Measurements from ENCODE around the gene SYNJ2.

The SYNJ2 gene

DNA sequence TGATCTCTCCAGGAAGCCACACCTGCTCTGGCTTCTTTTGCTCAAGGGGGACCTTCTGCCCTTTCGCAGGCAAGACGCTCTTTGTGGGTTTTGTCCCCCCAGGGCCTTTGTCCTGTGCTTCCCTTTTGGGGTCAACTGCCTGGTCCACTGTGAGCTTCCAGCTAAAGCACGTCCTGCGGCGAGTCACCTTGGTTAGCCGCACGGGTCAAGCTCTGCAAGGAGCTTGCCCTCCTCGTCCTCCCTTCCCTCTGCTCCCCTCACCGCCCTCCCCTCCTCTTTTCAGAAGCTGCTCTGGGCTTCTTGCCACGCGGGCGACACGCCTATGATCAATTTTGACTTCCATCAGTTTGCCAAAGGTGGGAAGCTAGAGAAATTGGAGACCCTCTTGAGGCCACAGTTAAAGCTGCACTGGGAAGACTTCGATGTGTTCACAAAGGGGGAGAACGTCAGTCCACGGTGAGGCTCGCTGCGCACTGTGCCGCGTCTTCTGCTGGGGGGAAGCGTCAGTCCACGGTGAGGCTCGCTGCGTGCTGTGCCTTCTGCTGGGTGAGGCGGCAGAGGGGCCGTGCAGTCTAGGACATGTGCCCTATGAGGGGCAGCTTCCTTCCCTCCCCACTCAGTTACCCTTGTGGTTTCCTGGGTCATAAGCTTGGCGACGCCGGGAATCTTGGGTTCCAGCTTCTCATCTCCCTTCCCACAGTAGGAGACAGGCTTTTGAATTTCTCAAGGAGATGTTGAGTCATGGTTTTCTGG lies 80.2 kb downstream of the SYNJ2 start:
- Mint-ChIP-seq H3K9me3 (no peaks in the 10 kb centered on the region), H3K27me3 (no peaks in the 10 kb centered on the region), H3K27ac (peak overlapping the region in 1 of 2 donors; percentile 87), H3K36me3 (ENCODE audit: insufficient read depth) (peaks cover 5% of the 10 kb centered on the region), H3K4me3 (no peak overlapping the region), H3K4me1 (ENCODE audit: low read depth in 2 of 2) (peaks cover 0 to 8% of the 10 kb centered on the region in 2 donors)
- DNase-seq (no peak), ATAC-seq (replicated peaks) (no peak)

DNA sequence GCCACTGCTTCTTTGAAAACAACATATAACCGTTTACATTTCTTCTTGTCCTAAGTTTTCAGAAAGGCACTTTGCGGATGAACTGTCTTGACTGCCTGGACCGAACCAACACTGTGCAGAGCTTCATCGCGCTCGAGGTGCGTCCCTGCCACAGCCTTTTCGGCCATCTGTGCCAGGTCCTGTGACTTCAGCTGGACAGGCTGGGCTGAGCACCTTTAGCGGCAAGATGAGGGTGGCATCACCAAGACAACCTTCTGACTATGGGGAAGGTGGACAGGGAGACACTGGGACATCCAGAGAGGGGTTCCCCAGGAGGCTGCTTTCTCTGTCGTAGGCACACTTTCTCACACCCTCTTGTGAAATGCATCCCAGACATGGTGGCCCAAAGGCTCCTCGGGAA lies 82.1 kb downstream of the SYNJ2 start:
- H3K27ac Mint-ChIP-seq = no peak overlapping the region
- H3K9me3 Mint-ChIP-seq = no peaks in the 10 kb centered on the region
- no peak overlapping the region for H3K4me3 Mint-ChIP-seq
- peaks cover 0 to 5% of the 10 kb centered on the region in 2 donors for H3K4me1 Mint-ChIP-seq (ENCODE audit: low read depth in 2 of 2)
- peaks cover 5% of the 10 kb centered on the region for H3K36me3 Mint-ChIP-seq (ENCODE audit: insufficient read depth)
- no peaks in the 10 kb centered on the region for H3K27me3 Mint-ChIP-seq
- ATAC-seq (replicated peaks) (no peak), DNase-seq (no peak)

DNA sequence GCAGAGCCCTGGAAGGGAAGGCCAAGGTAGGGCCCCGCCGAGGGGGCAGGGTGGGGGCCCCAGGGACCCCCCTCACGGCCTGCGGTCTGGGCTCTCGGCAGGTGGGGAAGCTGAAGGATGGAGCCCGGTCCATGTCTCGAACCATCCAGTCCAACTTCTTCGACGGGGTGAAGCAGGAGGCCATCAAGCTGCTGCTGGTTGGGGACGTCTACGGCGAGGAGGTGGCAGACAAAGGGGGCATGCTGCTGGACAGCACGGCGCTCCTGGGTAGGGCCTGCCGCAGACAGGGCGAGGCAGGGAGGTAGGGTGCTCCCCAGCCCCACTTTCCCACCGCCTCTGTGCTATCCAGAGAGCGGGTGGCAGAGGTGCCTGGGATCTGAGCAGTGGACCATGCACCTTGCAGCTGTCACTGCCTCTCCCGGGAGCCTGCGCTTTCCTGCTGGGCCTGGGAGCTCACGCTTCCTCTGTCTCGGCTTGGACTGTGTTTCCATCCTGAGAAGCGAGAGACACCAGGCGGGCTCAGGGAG lies 83.1 kb downstream of the SYNJ2 start:
- H3K4me3 Mint-ChIP-seq = no peak overlapping the region
- no peaks in the 10 kb centered on the region for H3K9me3 Mint-ChIP-seq
- H3K27ac Mint-ChIP-seq = no peak overlapping the region
- H3K4me1 Mint-ChIP-seq (ENCODE audit: low read depth in 2 of 2) = peaks cover 0 to 10% of the 10 kb centered on the region in 2 donors
- no peaks in the 10 kb centered on the region for H3K27me3 Mint-ChIP-seq
- peaks cover 5% of the 10 kb centered on the region for H3K36me3 Mint-ChIP-seq (ENCODE audit: insufficient read depth)
- no peak for ATAC-seq (replicated peaks)
- DNase-seq = no peak

DNA sequence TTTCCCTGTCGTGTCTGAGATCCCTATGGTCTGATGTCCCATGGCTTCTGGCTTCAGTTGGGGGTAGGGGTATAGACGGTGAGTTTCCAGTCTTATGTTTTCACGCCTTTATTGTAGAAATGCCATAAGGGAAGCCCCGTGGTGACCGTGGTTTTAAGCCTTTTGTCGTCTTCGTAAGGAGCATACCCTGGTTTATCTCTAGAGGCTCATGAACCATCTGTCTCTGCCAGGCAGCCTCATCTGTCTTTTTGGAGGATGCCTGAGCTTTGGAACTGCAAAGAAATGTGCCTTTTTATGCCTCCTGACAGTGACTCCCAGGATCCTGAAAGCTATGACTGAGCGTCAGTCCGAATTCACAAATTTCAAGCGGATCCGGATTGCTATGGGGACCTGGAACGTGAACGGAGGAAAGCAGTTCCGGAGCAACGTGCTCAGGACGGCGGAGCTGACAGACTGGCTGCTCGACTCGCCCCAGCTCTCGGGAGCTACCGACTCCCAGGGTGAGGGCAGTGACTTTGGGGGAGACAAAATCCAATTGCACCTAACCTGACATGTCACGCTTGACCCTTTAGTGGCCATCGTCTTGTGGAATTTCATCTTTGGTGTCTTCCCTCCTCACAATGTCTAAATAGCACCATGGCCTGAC lies 84.6 kb downstream of the SYNJ2 start:
- ATAC-seq (replicated peaks) = no peak
- H3K36me3 Mint-ChIP-seq (ENCODE audit: insufficient read depth) = peaks cover 1% of the 10 kb centered on the region

DNA sequence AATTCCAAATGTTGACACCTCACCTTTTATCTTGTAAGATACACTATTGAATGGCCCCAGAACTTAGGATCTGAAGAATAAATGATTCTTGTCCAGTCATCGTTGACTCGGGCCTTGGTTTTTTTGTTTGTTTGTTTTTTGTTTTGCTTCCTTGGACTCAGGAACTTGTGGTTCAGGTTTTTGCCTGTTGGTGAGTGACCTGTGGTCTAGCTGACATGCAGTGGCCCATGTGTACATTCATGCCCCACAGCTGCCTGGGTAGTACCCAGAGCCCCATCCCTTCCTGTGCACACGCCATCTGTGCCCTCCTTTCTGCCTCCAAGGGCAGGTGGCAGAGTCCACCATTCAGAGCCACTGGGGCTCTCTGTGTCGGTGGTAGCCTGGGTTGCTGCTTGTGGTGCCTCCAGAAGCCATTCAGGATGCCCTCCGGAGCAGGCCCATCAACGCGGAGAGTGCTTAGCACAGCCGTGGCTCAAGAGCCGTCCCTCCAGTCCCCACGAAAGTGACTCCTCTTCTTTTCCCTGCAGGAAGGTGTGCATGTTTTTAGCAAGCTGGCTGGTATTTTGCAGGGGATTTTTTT lies 85.9 kb downstream of the SYNJ2 start:
- no peak for DNase-seq
- peaks cover 4 to 15% of the 10 kb centered on the region in 2 donors for H3K4me1 Mint-ChIP-seq (ENCODE audit: low read depth in 2 of 2)
- ATAC-seq (replicated peaks) = no peak
- no peaks in the 10 kb centered on the region for H3K27me3 Mint-ChIP-seq
- no peak overlapping the region for H3K4me3 Mint-ChIP-seq
- H3K36me3 Mint-ChIP-seq (ENCODE audit: insufficient read depth) = peaks cover 3% of the 10 kb centered on the region
- peak overlapping the region in 1 of 2 donors; percentile 70 for H3K27ac Mint-ChIP-seq
- no peaks in the 10 kb centered on the region for H3K9me3 Mint-ChIP-seq

More for the DNA sequence above, 84.6 kb downstream of the SYNJ2 start:
- H3K27me3 Mint-ChIP-seq = no peaks in the 10 kb centered on the region
- H3K4me3 Mint-ChIP-seq = no peak overlapping the region
- H3K27ac Mint-ChIP-seq = no peak overlapping the region
- no peak for DNase-seq
- H3K9me3 Mint-ChIP-seq = no peaks in the 10 kb centered on the region
- H3K4me1 Mint-ChIP-seq (ENCODE audit: low read depth in 2 of 2) = peaks cover 0 to 10% of the 10 kb centered on the region in 2 donors

DNA sequence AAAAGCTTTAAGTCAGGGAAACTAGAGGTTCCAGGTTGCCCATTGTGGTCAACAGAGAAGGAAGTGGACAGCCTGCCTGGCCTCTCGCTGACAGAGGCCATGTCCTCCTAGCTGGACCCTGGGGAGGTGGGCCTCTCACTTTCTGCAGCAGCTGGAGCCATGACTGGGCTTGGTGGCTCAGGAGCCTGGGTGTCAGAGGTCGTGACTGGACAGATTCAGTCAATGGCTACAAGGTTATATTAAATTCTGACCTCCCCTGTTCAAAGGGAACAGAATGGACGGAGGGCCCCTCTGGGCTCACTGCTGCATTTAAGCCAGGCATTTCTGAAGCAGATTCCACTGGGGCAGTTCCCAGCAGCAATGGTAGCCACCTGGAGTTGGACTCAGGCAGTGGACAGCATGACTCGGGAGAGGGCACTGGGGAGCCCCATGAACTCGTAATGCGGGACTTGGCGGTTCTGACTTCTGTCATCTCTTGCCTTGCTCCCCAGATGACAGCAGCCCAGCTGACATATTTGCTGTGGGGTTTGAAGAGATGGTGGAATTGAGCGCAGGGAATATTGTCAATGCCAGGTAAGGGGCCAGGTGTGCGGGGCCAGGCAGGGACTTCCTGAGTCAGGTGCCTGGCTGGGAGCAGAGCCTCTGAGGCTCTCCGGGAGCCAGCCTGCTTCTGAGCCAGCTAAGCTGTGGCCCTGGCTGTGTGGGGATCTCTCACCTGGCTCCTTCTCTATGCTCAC lies 86.7 kb downstream of the SYNJ2 start:
- Mint-ChIP-seq H3K27me3 (no peaks in the 10 kb centered on the region), H3K9me3 (no peaks in the 10 kb centered on the region), H3K36me3 (ENCODE audit: insufficient read depth) (peaks cover 3% of the 10 kb centered on the region), H3K4me1 (ENCODE audit: low read depth in 2 of 2) (peaks cover 4 to 15% of the 10 kb centered on the region in 2 donors), H3K4me3 (no peak overlapping the region), H3K27ac (peak overlapping the region; percentile 64 to 70)
- no peak for ATAC-seq (replicated peaks)
- no peak for DNase-seq

DNA sequence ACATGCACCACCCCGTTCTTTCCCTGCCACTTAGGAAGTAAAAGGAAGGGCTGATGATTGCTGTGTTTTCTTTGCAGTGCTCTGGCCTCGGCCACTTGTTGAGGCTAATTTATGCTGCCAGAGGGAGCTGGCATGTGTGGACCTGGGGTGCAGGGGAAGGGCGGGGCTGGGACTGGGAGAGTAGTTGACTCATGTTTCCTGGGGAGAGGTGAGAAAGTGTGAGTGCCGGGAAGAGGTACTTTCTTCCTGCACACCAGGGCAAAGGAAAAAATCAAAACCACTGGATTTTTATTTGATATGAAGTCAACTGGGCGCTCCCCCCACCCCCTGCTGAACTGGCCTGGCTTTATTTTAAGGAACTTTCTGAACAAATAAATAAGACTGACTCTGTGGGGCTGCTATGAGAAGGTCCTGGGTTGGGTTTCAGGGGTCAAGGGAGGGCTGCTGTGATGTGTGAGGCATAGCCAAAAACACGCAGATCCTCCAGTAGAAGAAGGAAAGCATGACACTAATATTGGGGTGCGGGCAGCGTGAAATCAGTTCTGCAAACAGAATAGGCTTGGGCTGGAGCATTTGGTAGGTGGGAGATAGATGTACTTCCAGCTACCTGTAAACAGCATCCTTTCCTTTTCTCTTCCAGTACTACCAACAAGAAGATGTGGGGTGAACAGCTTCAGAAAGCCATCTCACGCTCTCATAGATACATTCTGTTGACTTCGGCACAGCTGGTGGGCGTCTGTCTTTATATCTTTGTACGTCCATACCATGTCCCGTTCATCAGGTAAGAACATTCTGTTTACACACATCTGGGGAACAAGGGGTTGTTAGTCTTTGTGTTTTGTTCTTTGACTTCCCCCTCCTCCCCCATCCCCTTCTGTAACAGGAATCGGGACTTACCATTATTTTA lies 87.5 kb downstream of the SYNJ2 start:
- no peaks in the 10 kb centered on the region for H3K27me3 Mint-ChIP-seq

DNA sequence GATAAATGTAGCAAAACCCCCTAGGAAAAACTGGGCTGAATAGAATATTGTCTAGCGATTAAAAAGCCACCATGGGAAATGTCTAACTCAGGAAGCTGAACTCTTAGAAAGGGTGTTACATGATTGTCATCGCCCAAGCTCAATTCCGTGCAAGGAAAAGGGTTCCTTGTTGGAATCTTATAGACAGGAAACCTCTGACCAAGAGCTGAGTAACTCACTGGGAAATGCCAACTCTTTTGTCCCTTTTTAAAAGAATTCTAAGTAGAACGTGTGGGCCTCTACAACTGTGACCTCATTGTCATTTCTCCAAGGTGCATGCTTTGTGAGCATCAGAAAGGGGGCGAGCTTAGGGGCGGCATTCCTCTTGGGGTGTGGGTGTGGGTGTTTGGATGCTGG lies 88.1 kb downstream of the SYNJ2 start:
- Mint-ChIP-seq H3K4me3 (no peak overlapping the region), H3K9me3 (no peaks in the 10 kb centered on the region), H3K27me3 (no peaks in the 10 kb centered on the region), H3K4me1 (ENCODE audit: low read depth in 2 of 2) (peaks cover 4 to 15% of the 10 kb centered on the region in 2 donors), H3K27ac (no peak overlapping the region), H3K36me3 (ENCODE audit: insufficient read depth) (peaks cover 3% of the 10 kb centered on the region)
- DNase-seq = no peak
- ATAC-seq (replicated peaks) = no peak

More for the DNA sequence above, 87.5 kb downstream of the SYNJ2 start:
- Mint-ChIP-seq H3K4me1 (ENCODE audit: low read depth in 2 of 2) (peaks cover 4 to 15% of the 10 kb centered on the region in 2 donors), H3K9me3 (no peaks in the 10 kb centered on the region), H3K36me3 (ENCODE audit: insufficient read depth) (peaks cover 3% of the 10 kb centered on the region), H3K4me3 (no peak overlapping the region), H3K27ac (peak overlapping the region; percentile 64 to 70)
- no peak for ATAC-seq (replicated peaks)
- DNase-seq = no peak

DNA sequence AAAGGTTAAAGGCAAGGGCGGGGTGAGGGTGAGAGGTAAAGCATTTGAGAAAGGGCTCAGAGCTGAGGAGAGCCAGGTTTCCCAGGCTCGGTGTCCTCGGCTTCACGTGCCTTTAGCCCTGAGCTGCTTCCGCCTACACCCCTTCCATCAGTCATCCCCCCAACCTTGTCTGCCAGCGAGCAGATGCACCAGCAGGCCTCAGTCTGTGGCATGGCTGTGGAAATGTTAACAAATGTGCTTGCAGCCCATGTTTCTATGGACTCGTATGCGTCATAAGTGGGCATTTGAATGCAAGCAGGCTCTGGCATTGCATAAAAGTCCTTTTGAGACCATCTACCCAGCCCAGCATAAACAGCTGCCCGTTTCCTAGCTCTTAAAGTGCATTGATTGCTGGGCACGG lies 88.8 kb downstream of the SYNJ2 start:
- no peak overlapping the region for H3K27ac Mint-ChIP-seq

DNA sequence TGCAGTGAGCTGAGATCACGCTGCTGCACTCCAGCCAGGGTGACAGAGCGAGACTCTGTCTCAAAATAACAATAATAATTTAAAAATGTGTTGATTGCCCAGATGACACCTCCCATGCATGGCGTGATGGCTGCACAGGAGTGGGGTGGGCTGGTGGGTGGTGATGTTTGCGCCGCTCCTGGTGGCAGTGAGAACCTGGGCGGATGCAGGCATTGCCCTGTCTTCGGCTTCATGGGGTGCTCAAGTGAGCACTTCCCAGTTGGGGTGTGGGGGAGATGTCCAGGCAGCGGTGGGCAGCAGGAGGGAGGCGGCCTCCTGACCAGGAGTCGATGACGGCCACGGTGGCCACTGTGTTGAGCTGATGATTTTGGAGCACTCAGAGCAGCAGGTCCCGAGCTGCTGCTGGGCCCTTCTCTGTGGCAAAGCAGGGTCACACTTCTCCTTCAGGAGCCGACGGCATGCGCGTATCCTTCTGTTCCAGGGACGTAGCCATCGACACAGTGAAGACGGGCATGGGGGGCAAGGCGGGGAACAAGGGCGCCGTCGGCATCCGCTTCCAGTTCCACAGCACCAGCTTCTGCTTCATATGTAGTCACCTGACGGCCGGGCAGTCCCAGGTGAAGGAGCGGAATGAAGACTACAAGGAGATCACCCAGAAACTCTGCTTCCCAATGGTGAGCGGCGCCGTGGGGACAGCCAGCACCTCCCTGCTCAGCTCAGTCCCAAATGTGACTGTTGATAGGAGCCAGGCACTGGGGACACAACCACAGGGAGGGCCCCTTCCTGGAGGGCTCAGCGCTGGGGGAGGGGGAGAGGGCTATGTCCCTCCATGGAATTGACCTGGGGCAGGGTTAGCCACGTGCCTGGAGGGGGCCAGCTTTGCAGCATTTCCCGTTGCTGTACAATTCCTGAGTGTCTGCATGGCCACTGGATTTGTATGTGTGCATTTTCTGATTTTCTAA lies 89.7 kb downstream of the SYNJ2 start:
- H3K27me3 Mint-ChIP-seq = no peaks in the 10 kb centered on the region
- ATAC-seq (replicated peaks) = no peak
- DNase-seq = no peak
- peak overlapping the region in 1 of 2 donors; percentile 84 for H3K27ac Mint-ChIP-seq
- no peak overlapping the region for H3K4me3 Mint-ChIP-seq
- H3K9me3 Mint-ChIP-seq = no peaks in the 10 kb centered on the region
- H3K4me1 Mint-ChIP-seq (ENCODE audit: low read depth in 2 of 2) = peaks cover 4 to 15% of the 10 kb centered on the region in 2 donors
- H3K36me3 Mint-ChIP-seq (ENCODE audit: insufficient read depth) = peaks cover 8% of the 10 kb centered on the region

More for the DNA sequence above, 88.8 kb downstream of the SYNJ2 start:
- Mint-ChIP-seq H3K27me3 (no peaks in the 10 kb centered on the region), H3K36me3 (ENCODE audit: insufficient read depth) (peaks cover 3% of the 10 kb centered on the region), H3K4me1 (ENCODE audit: low read depth in 2 of 2) (peaks cover 4 to 15% of the 10 kb centered on the region in 2 donors), H3K9me3 (no peaks in the 10 kb centered on the region), H3K4me3 (no peak overlapping the region)
- DNase-seq (no peak), ATAC-seq (replicated peaks) (no peak)

DNA sequence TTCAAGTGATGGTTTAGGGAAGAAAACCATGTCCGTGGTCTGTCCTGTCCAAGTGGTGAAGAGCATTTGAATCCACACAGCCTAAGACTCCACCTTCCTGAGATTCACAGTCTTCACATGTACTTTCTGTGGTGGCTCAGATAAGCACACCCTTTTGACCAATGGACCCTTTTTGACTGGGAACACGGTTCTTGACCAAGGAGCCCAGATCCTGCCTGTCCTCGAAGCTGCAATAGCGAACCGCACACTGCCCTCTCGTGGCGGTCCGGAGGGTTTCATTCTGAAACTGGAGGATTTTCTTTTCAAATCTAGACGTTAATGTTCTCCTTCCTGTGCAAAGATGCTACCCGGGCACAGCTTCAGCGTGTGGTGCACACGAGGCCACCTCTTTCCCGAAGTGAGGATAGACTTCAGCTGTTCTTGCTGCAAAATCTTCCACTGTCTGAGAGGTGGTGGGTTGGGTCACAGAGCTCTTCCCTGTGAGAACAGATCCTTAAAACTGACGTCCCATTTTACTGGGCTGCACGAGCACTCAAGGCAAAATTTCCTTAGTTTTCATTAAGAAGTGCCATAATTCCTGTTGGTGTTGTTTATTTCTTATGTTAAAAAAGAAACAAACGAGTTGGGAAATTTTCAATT lies 90.5 kb downstream of the SYNJ2 start:
- Mint-ChIP-seq H3K4me3 (no peak overlapping the region), H3K4me1 (ENCODE audit: low read depth in 2 of 2) (peaks cover 4 to 15% of the 10 kb centered on the region in 2 donors), H3K9me3 (no peaks in the 10 kb centered on the region), H3K36me3 (ENCODE audit: insufficient read depth) (peaks cover 11% of the 10 kb centered on the region), H3K27me3 (no peaks in the 10 kb centered on the region), H3K27ac (peak overlapping the region in 1 of 2 donors; percentile 84)
- DNase-seq (peak; percentile 44 to 51 (median 47)), ATAC-seq (replicated peaks) (peak; percentile 67)

Measured in effector memory CD8-positive, alpha-beta T cell (primary cell).